Measurements from ENCODE around the gene IGIP.

The IGIP gene

DNA sequence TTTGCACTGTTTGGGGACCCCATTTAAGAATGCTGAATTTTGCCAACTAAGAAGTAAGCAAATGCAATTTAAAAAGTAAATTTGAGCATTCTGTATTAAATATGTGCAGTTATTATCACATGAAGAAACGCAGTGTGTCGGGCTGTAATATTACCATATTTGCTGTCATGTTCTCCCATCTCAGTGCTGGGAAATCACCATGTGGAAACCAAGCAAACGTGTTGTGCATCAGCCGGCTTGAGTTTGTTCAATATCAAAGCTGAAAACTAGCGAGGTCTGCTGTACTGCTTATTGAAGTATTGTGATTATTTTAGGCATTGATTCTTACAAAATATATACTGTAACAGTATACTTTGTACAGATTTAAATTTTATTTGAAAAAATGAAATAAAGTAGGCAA is 2.6 kb downstream of the IGIP start:
- TF ChIP-seq, protein P1, sequence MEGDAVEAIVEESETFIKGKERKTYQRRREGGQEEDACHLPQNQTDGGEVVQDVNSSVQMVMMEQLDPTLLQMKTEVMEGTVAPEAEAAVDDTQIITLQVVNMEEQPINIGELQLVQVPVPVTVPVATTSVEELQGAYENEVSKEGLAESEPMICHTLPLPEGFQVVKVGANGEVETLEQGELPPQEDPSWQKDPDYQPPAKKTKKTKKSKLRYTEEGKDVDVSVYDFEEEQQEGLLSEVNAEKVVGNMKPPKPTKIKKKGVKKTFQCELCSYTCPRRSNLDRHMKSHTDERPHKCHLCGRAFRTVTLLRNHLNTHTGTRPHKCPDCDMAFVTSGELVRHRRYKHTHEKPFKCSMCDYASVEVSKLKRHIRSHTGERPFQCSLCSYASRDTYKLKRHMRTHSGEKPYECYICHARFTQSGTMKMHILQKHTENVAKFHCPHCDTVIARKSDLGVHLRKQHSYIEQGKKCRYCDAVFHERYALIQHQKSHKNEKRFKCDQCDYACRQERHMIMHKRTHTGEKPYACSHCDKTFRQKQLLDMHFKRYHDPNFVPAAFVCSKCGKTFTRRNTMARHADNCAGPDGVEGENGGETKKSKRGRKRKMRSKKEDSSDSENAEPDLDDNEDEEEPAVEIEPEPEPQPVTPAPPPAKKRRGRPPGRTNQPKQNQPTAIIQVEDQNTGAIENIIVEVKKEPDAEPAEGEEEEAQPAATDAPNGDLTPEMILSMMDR (IDR thresholded peaks at IDR 0.05; ENCODE audit: borderline replicate concordance, insufficient read depth, low read depth, low read length) = no peak
- H3K4me3 ChIP-seq (ENCODE audit: low read depth, low read length) = no peak overlapping the region

- no peak overlapping the region for H3K4me3 ChIP-seq (ENCODE audit: low read depth, low read length)
- TF ChIP-seq, protein P1 (IDR thresholded peaks at IDR 0.05; ENCODE audit: borderline replicate concordance, insufficient read depth, low read depth, low read length) = no peak
Measured at GRCh38 chr5:140130949-140131733, 5.4 kb downstream of the IGIP start.

GRCh38 chr5:140131967-140132409 is 6.3 kb downstream of the IGIP start:
- no peak overlapping the region for H3K4me3 ChIP-seq (ENCODE audit: low read depth, low read length)
- TF ChIP-seq, protein P1 (IDR thresholded peaks at IDR 0.05; ENCODE audit: borderline replicate concordance, insufficient read depth, low read depth, low read length) = no peak

- no peak overlapping the region for H3K4me3 ChIP-seq (ENCODE audit: low read depth, low read length)
- TF ChIP-seq, protein P1 (IDR thresholded peaks at IDR 0.05; ENCODE audit: borderline replicate concordance, insufficient read depth, low read depth, low read length) = no peak
Measured at GRCh38 chr5:140133514-140134167, 7.9 kb downstream of the IGIP start.

DNA sequence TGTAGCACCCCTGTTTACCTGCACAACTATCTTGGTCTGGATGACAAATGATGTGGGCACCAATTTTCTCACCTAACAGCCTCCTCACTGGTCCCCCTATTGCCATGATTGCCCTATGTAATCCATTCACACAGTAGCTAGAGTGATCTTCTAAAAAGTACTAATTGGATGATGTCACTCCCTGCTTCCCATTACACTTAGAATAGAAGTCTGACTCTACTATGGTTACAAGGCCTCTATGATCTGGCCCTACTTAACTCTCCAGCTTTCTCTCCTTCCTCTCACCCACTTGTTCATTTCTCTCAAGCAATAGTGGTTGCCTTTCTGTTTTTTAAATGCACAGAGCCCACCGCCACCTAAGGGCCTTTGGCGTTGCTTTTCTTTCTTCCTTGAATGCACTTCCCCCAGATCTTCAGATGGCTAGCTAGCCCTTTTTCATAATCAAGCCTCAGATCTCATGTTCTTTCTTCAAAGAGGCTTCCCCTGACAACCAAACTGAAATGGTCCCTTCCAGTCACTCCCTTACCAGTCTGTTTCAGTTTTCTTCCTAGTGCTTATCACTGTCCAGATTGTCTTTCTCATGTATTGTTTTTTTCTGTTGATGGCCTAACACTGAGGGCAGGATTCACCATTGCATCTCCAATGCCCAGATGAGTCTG is 8.7 kb downstream of the IGIP start:
- TF ChIP-seq, protein P1 (IDR thresholded peaks at IDR 0.05; ENCODE audit: borderline replicate concordance, insufficient read depth, low read depth, low read length) = no peak
- H3K4me3 ChIP-seq (ENCODE audit: low read depth, low read length) = no peak overlapping the region

DNA sequence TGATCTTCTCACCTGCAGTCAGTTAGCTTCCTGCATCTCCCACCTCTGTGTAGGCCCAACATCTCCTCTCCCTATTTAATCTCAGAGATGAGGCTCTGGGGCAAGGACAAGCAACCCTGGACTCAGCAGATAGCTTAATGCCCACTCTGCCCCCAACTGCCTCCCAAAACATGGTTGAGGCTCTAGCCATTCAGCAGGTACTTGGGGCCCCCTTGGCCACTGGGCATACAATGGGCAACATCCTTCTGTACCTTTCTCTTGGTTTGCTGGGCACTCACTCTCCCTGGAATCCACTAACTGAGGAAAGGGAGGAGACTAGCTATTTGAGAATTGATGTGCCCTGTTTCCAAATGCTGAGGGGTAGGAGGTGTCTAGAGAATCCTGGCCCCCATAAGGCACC is 9.4 kb downstream of the IGIP start:
- no peak overlapping the region for H3K4me3 ChIP-seq (ENCODE audit: low read depth, low read length)
- TF ChIP-seq, protein P1 (IDR thresholded peaks at IDR 0.05; ENCODE audit: borderline replicate concordance, insufficient read depth, low read depth, low read length) = no peak

Measured in GM12875 (cell line).